IPS-18c (cell line): ENCODE results near the gene PLD4.
A peak's percentile ranks its signal among the peaks of the same experiment; 100 is the strongest.

Source experiments
- H3K4me3 ChIP-seq: 2 replicates; pipeline ENCODE4 v1.7.0; 2013; ENCODE audit warnings: low read depth, mild to moderate bottlenecking, low read length, moderate library complexity; ENCODE audit not compliant: insufficient read depth
- H3K9me3 ChIP-seq: one replicate; pipeline ENCODE4 v1.6.1; 2013; ENCODE audit warnings: mild to moderate bottlenecking, low read length, moderate library complexity; ENCODE audit not compliant: control insufficient read depth, insufficient read depth

PLD4 gene

DNA sequence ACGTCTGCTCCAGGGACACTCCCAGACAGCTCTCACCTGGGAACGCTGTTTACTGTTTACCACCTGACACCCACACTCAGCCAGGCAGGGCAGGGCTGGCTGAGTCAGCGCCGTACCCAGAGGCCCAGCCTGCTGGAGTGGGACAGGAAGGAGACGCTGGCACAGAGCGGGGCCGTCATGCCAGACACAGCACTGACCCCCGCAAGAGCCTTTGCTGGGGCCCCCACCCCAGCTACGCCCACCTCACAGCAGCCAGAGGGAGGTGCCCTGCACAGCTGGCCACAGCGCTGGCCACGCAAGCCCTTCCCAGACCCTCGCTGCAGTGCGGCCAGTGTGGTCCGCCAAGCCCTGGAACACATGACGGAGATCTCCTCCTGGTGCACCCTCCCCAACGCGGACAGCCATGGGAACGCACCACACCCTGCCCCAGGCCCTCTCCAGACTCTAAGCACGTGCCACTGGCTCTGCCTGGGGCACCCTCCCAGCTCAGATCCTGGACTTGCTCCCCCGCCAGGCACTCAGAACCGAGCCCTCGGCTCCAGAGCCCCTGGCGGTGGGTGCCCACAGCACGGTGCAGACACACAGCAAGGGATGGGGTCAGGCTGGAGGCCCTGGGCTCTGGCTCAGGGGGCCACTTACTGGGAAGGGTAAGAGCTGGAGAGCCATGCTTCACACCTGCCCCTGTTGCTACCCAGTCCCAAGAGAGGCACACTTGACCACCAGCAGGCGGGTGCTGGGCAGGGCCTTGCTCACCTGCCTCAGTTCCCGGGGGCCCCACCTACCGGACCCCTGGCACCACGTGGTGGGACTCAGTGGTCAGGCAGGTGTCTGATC is 47.8 kb downstream of the PLD4 start:
- no peak overlapping the region for H3K4me3 ChIP-seq
- no peaks in the 10 kb centered on the region for H3K9me3 ChIP-seq

DNA sequence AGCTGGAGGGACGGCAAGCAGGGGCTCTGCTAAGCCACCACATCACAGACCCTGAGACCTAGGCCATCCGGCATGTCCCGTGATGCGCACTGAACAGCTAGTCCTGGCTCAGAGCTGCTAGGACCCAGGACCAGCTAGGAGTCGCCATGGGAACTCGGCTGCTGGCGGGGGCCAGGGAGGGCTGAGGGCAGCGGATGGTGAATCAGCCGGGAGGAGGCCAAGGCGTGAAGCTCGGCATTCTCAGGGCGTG is 48.4 kb downstream of the PLD4 start:
- no peak overlapping the region for H3K4me3 ChIP-seq
- H3K9me3 ChIP-seq = no peaks in the 10 kb centered on the region

DNA sequence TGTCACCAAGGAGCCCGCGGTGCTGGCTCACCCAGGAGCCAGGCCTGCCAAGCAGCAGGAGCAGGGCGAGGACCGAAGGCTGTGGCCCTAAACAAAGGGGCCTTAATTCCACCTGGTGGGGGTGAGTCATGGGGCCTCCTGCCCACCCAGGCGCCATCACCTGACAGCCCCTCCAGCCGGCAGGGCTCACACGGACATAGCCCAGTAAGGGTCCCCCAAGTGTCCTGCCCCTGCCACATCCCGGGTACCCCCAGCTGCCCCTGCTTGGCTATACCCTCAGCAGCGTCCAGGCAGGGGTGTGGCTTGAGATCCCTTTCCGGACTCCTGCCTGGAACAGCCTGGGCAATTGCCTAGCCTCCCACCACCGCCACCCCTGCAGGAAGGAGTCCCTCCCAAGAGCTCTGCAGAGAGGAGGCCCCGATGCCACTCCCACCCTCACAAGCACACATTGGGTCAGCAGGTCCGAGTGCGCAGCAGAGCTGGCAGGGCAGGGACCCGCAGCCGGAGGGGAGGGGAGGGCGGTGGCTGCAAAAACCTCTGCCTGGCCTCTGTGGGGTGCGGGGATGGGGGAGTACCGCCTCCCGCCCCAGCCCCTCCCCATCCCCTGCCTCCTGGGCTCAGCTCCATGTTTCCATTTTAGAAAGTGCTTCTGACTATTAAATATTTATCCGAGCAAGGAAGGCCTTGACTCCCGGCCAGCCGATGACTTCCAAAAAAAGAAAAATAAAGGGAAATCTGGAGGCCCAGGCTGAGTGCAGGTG is 48.9 kb downstream of the PLD4 start:
- Histone ChIP-seq H3K4me3 (no peak overlapping the region), H3K9me3 (no peaks in the 10 kb centered on the region)

GRCh38 chr14:104974146-104974541 is 49.5 kb downstream of the PLD4 start:
- no peaks in the 10 kb centered on the region for H3K9me3 ChIP-seq
- no peak overlapping the region for H3K4me3 ChIP-seq

GRCh38 chr14:104974665-104975390 is 50.1 kb downstream of the PLD4 start:
- Histone ChIP-seq H3K4me3 (no peak overlapping the region), H3K9me3 (no peaks in the 10 kb centered on the region)

DNA sequence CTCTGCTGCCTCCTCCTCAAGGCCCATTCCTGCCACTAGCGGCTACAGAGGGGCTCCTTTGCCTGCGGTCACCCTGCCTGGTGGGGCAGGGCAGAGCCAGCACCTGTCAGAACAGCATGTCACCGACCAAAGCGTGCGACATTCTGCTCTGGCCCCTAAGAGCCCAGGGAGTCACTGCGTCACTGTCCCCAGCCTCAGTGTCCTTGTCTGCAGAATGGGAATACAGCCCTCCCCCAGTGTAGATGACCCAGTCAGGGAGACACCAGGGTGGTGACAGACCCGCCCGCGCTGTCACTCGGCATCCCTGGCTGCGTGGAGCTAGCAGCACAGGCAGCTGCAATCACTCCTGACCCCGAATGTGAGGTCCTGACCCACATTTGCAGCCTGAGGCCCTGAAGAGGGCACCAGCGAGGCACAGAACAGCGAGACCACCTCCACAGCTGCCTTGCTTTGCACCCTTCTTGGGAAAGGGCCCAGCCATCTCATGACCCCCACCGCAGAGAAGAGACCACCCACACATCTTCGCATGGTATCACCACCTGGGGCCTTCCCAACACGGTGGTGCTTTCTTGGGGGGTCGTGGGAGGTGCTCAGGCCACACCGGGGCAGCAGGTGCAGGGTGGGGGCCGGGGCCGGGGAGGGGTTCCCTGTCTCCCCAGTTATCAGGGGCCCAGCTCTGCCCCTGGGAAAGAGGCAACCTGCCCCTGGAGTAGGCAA is 51.0 kb downstream of the PLD4 start:
- Histone ChIP-seq H3K9me3 (no peaks in the 10 kb centered on the region), H3K4me3 (no peak overlapping the region)

- no peaks in the 10 kb centered on the region for H3K9me3 ChIP-seq
- H3K4me3 ChIP-seq = no peak overlapping the region
Measured at GRCh38 chr14:104976198-104977007, 51.7 kb downstream of the PLD4 start.

DNA sequence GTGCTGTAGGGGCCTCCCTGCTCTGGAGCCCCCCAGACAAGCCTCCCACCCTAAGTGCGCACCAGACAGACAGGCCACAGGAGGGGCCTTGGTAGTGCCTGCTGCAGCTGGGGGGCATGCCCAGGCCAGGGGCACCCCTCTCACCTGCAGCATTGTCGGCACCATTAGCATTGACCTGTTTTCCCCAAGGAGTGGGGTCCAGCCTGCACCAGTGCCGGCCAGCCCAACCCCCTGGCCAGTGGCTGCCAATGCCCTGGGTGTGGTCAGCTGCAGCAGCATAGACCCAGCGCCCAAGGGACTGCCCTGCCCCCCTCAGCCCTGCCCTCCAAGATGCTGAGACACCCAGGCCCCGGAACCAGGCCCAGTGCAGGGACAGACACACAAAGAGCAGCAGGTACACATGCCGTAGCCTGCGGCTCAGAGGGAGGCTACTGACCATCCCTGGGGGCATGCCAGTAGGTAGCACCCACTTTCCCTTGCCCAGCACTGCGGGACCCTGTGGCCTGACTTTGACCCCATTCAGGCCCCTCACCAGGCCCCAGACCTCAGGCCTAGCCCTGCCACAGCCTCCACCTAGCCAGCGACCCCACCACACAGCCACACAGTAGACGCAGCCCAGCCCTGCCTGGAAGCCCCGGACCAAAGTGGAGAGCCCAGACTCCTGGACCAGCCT is 52.5 kb downstream of the PLD4 start:
- Histone ChIP-seq H3K4me3 (peak overlapping the region; percentile 48; the same call in 1 of the 2 replicates), H3K9me3 (no peaks in the 10 kb centered on the region)

DNA sequence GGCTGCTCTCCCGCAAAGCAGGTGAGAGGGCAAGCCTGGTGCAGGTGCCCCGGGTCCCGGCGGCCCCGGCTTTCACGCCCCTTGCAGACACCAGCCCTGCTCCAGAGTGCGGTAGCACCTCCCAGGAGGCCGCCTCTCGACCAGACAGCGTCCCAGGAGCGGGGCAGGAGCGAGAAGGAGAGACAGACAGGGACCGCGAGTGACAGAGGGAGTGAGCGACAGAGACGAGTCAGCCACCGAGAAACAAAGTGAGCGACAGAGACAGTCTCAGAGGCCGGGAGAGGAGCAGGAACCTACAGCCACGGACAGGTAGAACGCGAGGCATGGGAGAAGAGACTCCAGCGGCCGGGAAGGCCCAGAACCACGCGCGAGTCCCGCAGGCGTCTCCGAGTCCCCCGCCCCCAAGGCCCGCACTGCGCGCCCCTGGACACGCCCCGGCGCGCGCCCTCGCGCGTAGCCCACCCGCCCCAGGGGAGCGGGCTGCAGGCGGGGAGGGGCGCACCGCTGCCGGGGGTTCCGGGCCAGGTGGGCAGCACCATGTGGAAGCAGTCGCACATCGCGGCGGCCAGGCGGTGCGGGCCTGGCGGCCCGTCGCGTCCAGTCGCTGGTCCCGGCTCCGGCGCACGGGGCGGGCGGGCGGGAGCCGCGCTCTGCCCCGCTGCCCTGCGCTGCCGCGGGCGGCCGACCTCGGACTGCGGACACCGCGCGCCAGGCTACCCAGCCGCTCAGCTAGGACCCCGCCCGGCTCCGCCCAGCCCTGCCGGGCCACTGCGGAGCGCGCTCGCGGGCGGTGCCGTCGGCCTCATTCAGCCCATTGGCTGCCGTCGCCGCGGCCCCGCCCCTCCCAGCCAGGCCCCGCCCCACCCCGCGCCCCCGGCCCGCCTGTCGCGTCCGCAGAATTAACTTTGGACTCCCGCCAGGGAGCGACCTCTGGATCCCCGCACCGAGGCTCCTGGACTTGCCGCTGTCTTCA is 53.3 kb downstream of the PLD4 start, which contains the start of gene AHNAK2:
TSS of gene AHNAK2 (minus strand) at position 694 of the 973 bp plus-strand sequence. CDS start at position 557, 137 bp downstream.
- peak within 1 kb of the TSS; percentile 48 for H3K4me3 ChIP-seq
- no peaks in the 10 kb centered on the region for H3K9me3 ChIP-seq

DNA sequence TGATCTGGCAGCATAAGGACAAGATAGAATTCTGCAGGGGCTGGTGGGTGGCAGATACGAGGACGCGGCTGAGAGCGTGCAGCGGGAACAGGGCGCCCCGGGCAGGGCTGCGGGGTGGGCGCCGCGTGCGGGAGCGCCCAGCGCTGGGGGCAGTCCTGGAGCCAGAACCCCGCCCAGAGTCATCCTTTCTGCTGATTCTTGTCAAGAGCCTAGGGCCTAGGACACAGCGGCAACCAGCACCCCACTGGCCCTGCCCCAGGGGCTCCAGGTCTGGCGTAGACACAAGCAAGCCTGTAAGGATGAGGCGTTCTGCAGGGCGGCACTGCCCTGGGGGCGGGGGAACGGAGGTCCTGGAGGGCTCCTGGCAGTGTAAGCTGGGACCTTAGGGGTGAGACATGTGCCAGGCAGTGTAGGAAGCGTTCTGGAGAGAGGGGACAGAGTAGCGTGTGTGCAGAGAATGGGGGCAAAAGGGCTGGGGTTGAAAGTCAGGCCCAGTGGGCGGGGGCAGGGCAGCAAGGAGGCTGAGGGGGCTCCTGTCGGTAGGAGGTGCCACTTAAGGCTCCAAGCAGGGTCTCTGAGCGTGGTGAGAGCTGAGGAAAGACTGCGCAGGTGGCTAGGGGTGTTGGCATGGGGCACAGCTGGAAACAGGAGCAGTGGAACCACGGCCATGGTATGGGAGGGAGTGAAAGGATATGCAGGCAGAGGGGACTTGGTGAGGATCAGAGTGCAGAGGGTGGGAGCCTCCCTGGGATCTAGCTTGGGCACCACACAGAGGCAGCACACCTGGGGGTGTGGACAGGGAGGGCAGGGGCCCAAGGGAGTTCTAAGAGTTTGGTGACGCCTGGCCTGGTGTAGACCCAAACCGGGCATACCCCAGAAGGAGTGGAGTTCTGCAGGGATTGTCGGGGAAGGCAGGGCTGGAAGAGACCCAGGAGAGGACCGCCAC is 54.3 kb downstream of the PLD4 start:
- peak overlapping the region; percentile 41; the same call in 1 of the 2 replicates for H3K4me3 ChIP-seq
- no peaks in the 10 kb centered on the region for H3K9me3 ChIP-seq

DNA sequence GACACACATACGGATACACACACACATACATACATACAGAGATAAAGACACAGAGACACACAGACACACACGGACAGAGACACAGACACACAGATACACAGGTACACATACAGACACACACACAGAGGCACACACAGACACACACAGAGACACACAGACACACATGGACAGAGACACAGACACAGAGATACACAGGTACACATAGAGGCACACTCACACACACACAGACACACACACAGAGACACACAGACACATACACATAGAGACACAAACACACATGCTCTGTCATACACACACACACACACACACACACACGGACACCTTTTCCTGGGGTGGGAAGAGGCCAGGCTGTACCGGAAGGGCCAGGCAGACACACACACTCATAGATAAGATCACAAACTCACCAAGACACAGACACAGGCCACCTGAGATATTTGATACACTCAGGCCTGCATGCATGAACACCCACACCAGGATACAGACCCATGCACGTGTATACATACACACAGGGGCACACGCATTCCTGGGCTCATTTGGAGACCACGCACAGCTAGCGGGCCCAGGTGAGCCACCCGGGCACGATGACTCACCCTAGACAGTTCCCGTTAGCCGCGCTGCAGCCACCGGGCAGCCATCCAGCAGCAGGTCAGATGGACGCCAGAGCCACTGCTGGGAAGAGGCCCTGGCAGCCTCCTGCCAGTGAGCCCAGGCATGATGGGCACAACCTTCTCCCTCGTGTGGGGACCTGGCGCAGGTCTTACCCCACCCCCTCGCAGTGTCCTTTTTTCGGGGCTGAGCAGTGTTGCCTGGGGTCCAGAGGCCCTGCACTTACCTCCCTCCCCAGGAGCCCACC is 55.3 kb downstream of the PLD4 start:
- Histone ChIP-seq H3K9me3 (no peaks in the 10 kb centered on the region), H3K4me3 (no peak overlapping the region)

DNA sequence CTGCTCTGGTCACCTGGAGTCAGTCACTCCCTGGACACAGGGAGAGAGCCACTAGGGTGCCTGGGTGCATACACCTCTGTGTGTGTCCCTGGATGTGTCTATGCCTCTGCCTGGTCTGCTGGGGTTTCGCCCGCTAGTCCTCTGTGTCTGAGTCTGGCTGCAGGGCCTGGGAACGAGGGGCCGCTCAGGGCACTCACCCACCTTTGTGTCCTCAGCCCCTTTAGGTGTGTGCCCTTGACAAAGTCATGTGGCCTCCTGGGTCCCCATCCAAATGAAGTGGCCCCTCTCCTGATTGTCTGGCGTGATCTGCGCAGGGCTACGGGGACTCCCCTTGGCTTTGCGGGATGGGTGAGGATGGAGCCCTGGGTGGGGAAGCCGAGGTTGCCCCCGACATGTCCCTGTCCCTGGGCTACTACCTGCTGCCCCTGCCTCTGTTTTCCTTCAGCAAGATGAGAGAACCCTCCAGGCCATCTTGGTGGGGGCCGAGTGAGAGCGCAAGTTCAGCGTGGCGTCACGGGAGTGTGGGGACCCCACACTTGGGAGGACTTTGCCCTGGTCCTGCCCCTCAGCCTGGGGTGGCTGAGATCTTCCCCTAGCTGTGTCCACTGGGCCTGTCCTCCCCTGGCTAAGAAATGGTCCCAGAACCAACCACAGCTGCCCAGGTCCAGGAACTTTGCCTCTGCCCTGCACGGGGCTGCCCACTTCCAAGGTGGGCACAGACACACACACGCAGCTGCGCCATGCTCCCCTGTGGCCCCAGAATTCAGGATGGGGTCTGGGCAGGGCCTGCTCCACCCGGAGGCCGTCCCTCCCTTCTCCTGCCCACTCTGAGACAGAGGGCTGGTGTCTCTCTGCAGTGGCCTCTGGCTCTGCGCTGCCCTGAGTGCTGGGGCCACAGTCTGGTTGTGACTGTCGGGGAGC is 56.2 kb downstream of the PLD4 start:
- Histone ChIP-seq H3K9me3 (no peaks in the 10 kb centered on the region), H3K4me3 (no peak overlapping the region)
